K562 (cell line): ENCODE data around the gene INPPL1. TPM values are rescaled to one million over a fixed set of nuclear protein-coding genes. Genes with fewer than 3 reads are reported as not detected.

ENCODE experiments used
- ATAC-seq: fragments of 200-7000 bp; cut with Tn5 transposase; 3 replicates; pipeline ENCODE4 v1.9.1; 2020; ENCODE audit warnings: moderate library complexity
- BruUV-seq: library from RNA; stranded (reverse); fragments of 400-500 nt; replicated peaks from 2 replicates; lab custom pipeline; 2021; lab: Mats Ljungman, UMichigan
- CTCF ChIA-PET: fragments of 300-600 bp; formaldehyde crosslinking; extraction: SDS; loops from one replicate; lab custom pipeline; 2021; ENCODE audit warnings: low intra/inter-chr PET ratio; lab: Yijun Ruan, JAX
- POLR2A ChIA-PET: fragments of 300-600, 350-650 bp; sonication (Branson Sonifier 250); formaldehyde crosslinking; extraction: SDS; loops from one replicate; lab custom pipeline; 2021; ENCODE audit warnings: antibody characterized with exemption, inconsistent platforms; lab: Yijun Ruan, JAX
- DNase-seq, 4 experiments: peaks; one replicate each; pipeline versions ENCODE4 v3.0.0 to v3.0.0-alpha.2; 2011 to 2018; ENCODE audit warnings: low spot score in 3 of 4, mixed read lengths in 3 of 4; ENCODE audit errors: extremely low read depth in 1 of 4
- FAIRE-seq: peaks from 2 replicates; lab custom pipeline; 2011; peaks lifted over from hg19 to GRCh38; lab: Jason Lieb, UNC
- H2AFZ ChIP-seq: 2 replicates; pipeline ENCODE4 v1.6.0; 2011; ENCODE audit warnings: low read depth, low read length, control low read depth, inconsistent platforms
- H3K27ac ChIP-seq: fragments of 200-600 bp; 3 replicates; pipeline ENCODE4 v1.8.0; 2011; ENCODE audit warnings: low read depth, mild to moderate bottlenecking, control low read depth, inconsistent platforms, low read length, moderate library complexity, mixed read lengths; ENCODE audit errors: extremely low read depth
- H3K27me3 ChIP-seq, 2 experiments: fragments of 300-600 bp in 1 of 2; 2 replicates in 1 of 2; 3 replicates in 1 of 2; pipeline versions ENCODE4 v1.6.0 to v1.8.0; 2011; ENCODE audit warnings: inconsistent platforms in 2 of 2, low read length in 2 of 2, mild to moderate bottlenecking in 1 of 2, mixed read lengths in 1 of 2, moderate library complexity in 1 of 2; ENCODE audit not compliant: control insufficient read depth in 2 of 2, insufficient read depth in 2 of 2
- H3K36me3 ChIP-seq: fragments of 300-600 bp; 3 replicates; pipeline ENCODE4 v1.8.0; 2011; ENCODE audit warnings: mild to moderate bottlenecking, low read length, inconsistent platforms; ENCODE audit not compliant: control insufficient read depth, insufficient read depth
- H3K4me1 ChIP-seq, 2 experiments: fragments of 200-600 bp in 1 of 2; replicated peaks in 1 of 2; 2 replicates in 1 of 2; 3 replicates in 1 of 2; pipeline versions ENCODE4 v1.5.1 to v1.8.0; 2011; ENCODE audit warnings: inconsistent platforms in 2 of 2, low read length in 2 of 2, mild to moderate bottlenecking in 1 of 2, mixed read lengths in 1 of 2, moderate library complexity in 1 of 2; ENCODE audit not compliant: control insufficient read depth in 2 of 2, insufficient read depth in 2 of 2
- H3K4me2 ChIP-seq: 2 replicates; pipeline ENCODE4 v1.6.1; 2011; ENCODE audit warnings: low read length, control low read depth, inconsistent platforms, mixed read lengths; ENCODE audit not compliant: insufficient read depth
- H3K4me3 ChIP-seq: fragments of 200-600 bp; sonication (generic), shearing (Covaris generic); 2 replicates; pipeline ENCODE4 v1.5.1; 2016; ENCODE audit warnings: control low read depth, inconsistent platforms
- H3K79me2 ChIP-seq: fragments of 200-600 bp; 3 replicates; pipeline ENCODE4 v1.8.0; 2011; ENCODE audit warnings: low read length, inconsistent platforms; ENCODE audit not compliant: control insufficient read depth, insufficient read depth
- H3K9ac ChIP-seq, 2 experiments: 2 replicates each; pipeline versions ENCODE4 v1.6.0 to v1.6.1; 2011; ENCODE audit warnings: low read depth in 2 of 2, low read length in 2 of 2, control low read depth in 1 of 2, inconsistent platforms in 1 of 2, mild to moderate bottlenecking in 1 of 2, mixed read lengths in 1 of 2; ENCODE audit not compliant: insufficient read depth in 1 of 2
- H3K9me1 ChIP-seq: one replicate; pipeline ENCODE4 v1.6.0; 2011; ENCODE audit warnings: inconsistent platforms, mild to moderate bottlenecking, low read length, moderate library complexity; ENCODE audit not compliant: control insufficient read depth, insufficient read depth
- H3K9me3 ChIP-seq: replicated peaks from 2 replicates; pipeline ENCODE4 v1.5.1; 2011; ENCODE audit warnings: low read depth, low read length, inconsistent platforms; ENCODE audit not compliant: control insufficient read depth, insufficient read depth
- H4K20me1 ChIP-seq: replicated peaks from 2 replicates; pipeline ENCODE4 v1.6.1; 2011; ENCODE audit warnings: low read length, inconsistent platforms, mixed read lengths; ENCODE audit not compliant: control insufficient read depth, insufficient read depth
- CBX1 ChIP-seq: sonication (generic); IDR thresholded peaks from 2 replicates; pipeline ENCODE4 v1.6.1; 2016; ENCODE audit warnings: antibody characterized with exemption, low read depth, mild to moderate bottlenecking
- GTF2E2 ChIP-seq: fragments of 200-800 bp; sonication (Bioruptor generic); IDR thresholded peaks from 2 replicates; pipeline ENCODE4 v1.6.1; 2016; ENCODE audit warnings: missing genetic modification characterization, missing compliant biosample characterization
- POLR2AphosphoS5 ChIP-seq: IDR thresholded peaks from 2 replicates; pipeline ENCODE4 v1.6.1; 2011; ENCODE audit warnings: mild to moderate bottlenecking, low read depth, low read length, moderate library complexity; ENCODE audit not compliant: control insufficient read depth, insufficient read depth
- WGBS: fragments of 100-300 bp; shearing (Covaris generic); methylation state at CpG from one replicate; pipeline ENCODE4 v1.1.6; 2016; ENCODE audit warnings: low coverage, mixed read lengths; ENCODE audit not compliant: insufficient coverage; ENCODE audit errors: missing lambda C conversion rate; 5-methylcytosine and 5-hydroxymethylcytosine counted together
- in situ Hi-C: fragments of 300-500 bp; cut with MboI; formaldehyde crosslinking; loops from 4 replicates; pipeline ENCODE4 v1.15.0; 2018; ENCODE audit warnings: inconsistent platforms, mixed read lengths
- intact Hi-C: fragments of 100-400 bp; cut with micrococcal nuclease; formaldehyde crosslinking; loops from 2 replicates; pipeline ENCODE4 v1.14.2; 2022
- polyA plus RNA-seq, 8 experiments: library from polyadenylated mRNA; depleted of rRNA in 4 of 8; stranded (reverse) in 5 of 8; unstranded in 3 of 8; fragments of >200 nt; fragmentation: Nextera tagmentation in 2 of 8; fragmentation: Illumina TruSeq in 1 of 8; extraction: Ambion mirVana in 2 of 8; extraction: Trizol in 1 of 8; gene quantifications; 2 replicates each; pipeline versions ENCODE4 v1.2.1 to v1.2.3, GENCODE V29; 2011 to 2014; ENCODE audit warnings: inconsistent platforms in 1 of 8, missing spikeins in 1 of 8
- total RNA-seq, 7 experiments: library from RNA; depleted of rRNA in 6 of 7; stranded (reverse); fragments of >200 nt in 6 of 7; fragmentation: Illumina TruSeq in 2 of 7; extraction: Trizol in 2 of 7; gene quantifications; 2 replicates each; pipeline versions ENCODE4 v1.2.1 to v1.2.3, GENCODE V29; 2011 to 2021; ENCODE audit warnings: low replicate concordance in 1 of 7

Gene INPPL1
- total and polyA plus RNA-seq, 9 of the 15 experiments (the other 6 are each of a cell fraction or from before 2014, with no cell fraction given) = 0.55 to 137 (median 61.6) TPM

GRCh38 chr11:72287293-72287692, 62.7 kb downstream of the INPPL1 start:
- Histone ChIP-seq H3K27me3 (no peaks in the 10 kb centered on the region; a peak in 1 of 5 replicates), H3K36me3 (no peaks in the 10 kb centered on the region), H3K4me3 (no peak overlapping the region), H3K79me2 (no peaks in the 10 kb centered on the region), H3K9me1 (no peaks in the 10 kb centered on the region), H2AFZ (no peak overlapping the region), H3K4me2 (no peak overlapping the region), H3K27ac (no peak overlapping the region), H3K9ac (no peak overlapping the region), H3K9me3 (no peaks in the 10 kb centered on the region), H4K20me1 (no peaks in the 10 kb centered on the region), H3K4me1 (no peaks in the 10 kb centered on the region)
- WGBS = 46% methylated on average over 2 of the region's 2 CpGs
- ChIA-PET POLR2A (no interaction called here), CTCF (no interaction called here)
- FAIRE-seq = no peak
- in situ Hi-C loops (no loop called here), intact Hi-C loops (no loop called here)
- no peak for DNase-seq
- ATAC-seq = no peak
- no TSS peak for BruUV-seq
- TF ChIP-seq POLR2AphosphoS5 = no peak
- no peak for TF ChIP-seq GTF2E2
- no peak for TF ChIP-seq CBX1

Other genes with a start within 250 kb of the INPPL1 start
Only the 7 nearest of the 11 such genes appear.
- 86.0 and 124 TPM in 2 replicates for gene LAMTOR1, start 121.5 kb upstream of the INPPL1 start, total RNA-seq (2014; rRNA removed)
- 71.5 and 84.6 TPM in 2 replicates for gene LAMTOR1, start 121.5 kb upstream of the INPPL1 start, total RNA-seq (2014; rRNA removed; fragmentation: Illumina TruSeq; extraction: Trizol)
- gene LAMTOR1, start 121.5 kb upstream of the INPPL1 start, total RNA-seq (2015; rRNA removed; fragmentation: Illumina TruSeq; extraction: Trizol) = 77.4 and 80.0 TPM in 2 replicates
- gene LAMTOR1, start 121.5 kb upstream of the INPPL1 start, total RNA-seq (2021) = 66.4 and 71.3 TPM in 2 replicates
- 62.6 and 76.1 TPM in 2 replicates for gene LAMTOR1, start 121.5 kb upstream of the INPPL1 start, polyA plus RNA-seq (2011; rRNA removed)
- gene LAMTOR1, start 121.5 kb upstream of the INPPL1 start, polyA plus RNA-seq (2014; fragmentation: Illumina TruSeq; extraction: Trizol) = 104 and 110 TPM in 2 replicates
- 10 to 100 TPM; 91.1 to 97.5 TPM for gene LAMTOR1, start 121.5 kb upstream of the INPPL1 start, polyA plus RNA-seq (2014; fragmentation: Nextera tagmentation; extraction: Ambion mirVana)
- gene LAMTOR1, start 121.5 kb upstream of the INPPL1 start, polyA plus RNA-seq (2014; rRNA removed) = 85.3 and 93.5 TPM in 2 replicates
- gene TOMT, start 118.8 kb upstream of the INPPL1 start, total RNA-seq (2014; rRNA removed) = not detected in 2 replicates
- not detected in 2 replicates for gene TOMT, start 118.8 kb upstream of the INPPL1 start, total RNA-seq (2014; rRNA removed; fragmentation: Illumina TruSeq; extraction: Trizol)
- gene TOMT, start 118.8 kb upstream of the INPPL1 start, total RNA-seq (2015; rRNA removed; fragmentation: Illumina TruSeq; extraction: Trizol) = not detected in 2 replicates
- gene TOMT, start 118.8 kb upstream of the INPPL1 start, total RNA-seq (2021) = not detected in 2 replicates
- not detected in 2 replicates for gene TOMT, start 118.8 kb upstream of the INPPL1 start, polyA plus RNA-seq (2011; rRNA removed)
- gene TOMT, start 118.8 kb upstream of the INPPL1 start, polyA plus RNA-seq (2014; fragmentation: Illumina TruSeq; extraction: Trizol) = not detected in 2 replicates
- not detected for gene TOMT, start 118.8 kb upstream of the INPPL1 start, polyA plus RNA-seq (2014; fragmentation: Nextera tagmentation; extraction: Ambion mirVana)
- gene TOMT, start 118.8 kb upstream of the INPPL1 start, polyA plus RNA-seq (2014; rRNA removed) = not detected in 2 replicates
- gene ANAPC15, start 112.1 kb upstream of the INPPL1 start, total RNA-seq (2014; rRNA removed) = 71.8 and 79.9 TPM in 2 replicates
- gene ANAPC15, start 112.1 kb upstream of the INPPL1 start, total RNA-seq (2014; rRNA removed; fragmentation: Illumina TruSeq; extraction: Trizol) = 53.5 and 59.0 TPM in 2 replicates
- gene ANAPC15, start 112.1 kb upstream of the INPPL1 start, total RNA-seq (2015; rRNA removed; fragmentation: Illumina TruSeq; extraction: Trizol) = 67.2 and 74.9 TPM in 2 replicates
- gene ANAPC15, start 112.1 kb upstream of the INPPL1 start, total RNA-seq (2021) = 63.5 and 72.7 TPM in 2 replicates
- gene ANAPC15, start 112.1 kb upstream of the INPPL1 start, polyA plus RNA-seq (2011; rRNA removed) = 40.9 and 53.0 TPM in 2 replicates
- gene ANAPC15, start 112.1 kb upstream of the INPPL1 start, polyA plus RNA-seq (2014; fragmentation: Illumina TruSeq; extraction: Trizol) = 110 and 117 TPM in 2 replicates
- gene ANAPC15, start 112.1 kb upstream of the INPPL1 start, polyA plus RNA-seq (2014; fragmentation: Nextera tagmentation; extraction: Ambion mirVana) = 100 to 1,000 TPM; 197 to 254 TPM
- gene ANAPC15, start 112.1 kb upstream of the INPPL1 start, polyA plus RNA-seq (2014; rRNA removed) = 75.7 and 80.1 TPM in 2 replicates
- gene FOLR3, start 89.0 kb upstream of the INPPL1 start, total RNA-seq (2014; rRNA removed) = not detected in 2 replicates
- not detected in 2 replicates for gene FOLR3, start 89.0 kb upstream of the INPPL1 start, total RNA-seq (2014; rRNA removed; fragmentation: Illumina TruSeq; extraction: Trizol)
- gene FOLR3, start 89.0 kb upstream of the INPPL1 start, total RNA-seq (2015; rRNA removed; fragmentation: Illumina TruSeq; extraction: Trizol) = not detected in 2 replicates
- gene FOLR3, start 89.0 kb upstream of the INPPL1 start, total RNA-seq (2021) = not detected in 2 replicates
- not detected in 2 replicates for gene FOLR3, start 89.0 kb upstream of the INPPL1 start, polyA plus RNA-seq (2011; rRNA removed)
- not detected in 2 replicates for gene FOLR3, start 89.0 kb upstream of the INPPL1 start, polyA plus RNA-seq (2014; fragmentation: Illumina TruSeq; extraction: Trizol)
- not detected for gene FOLR3, start 89.0 kb upstream of the INPPL1 start, polyA plus RNA-seq (2014; fragmentation: Nextera tagmentation; extraction: Ambion mirVana)
- not detected in 2 replicates for gene FOLR3, start 89.0 kb upstream of the INPPL1 start, polyA plus RNA-seq (2014; rRNA removed)
- gene FOLR1, start 32.6 kb upstream of the INPPL1 start, total RNA-seq (2014; rRNA removed) = 0.68 and 0.90 TPM in 2 replicates
- gene FOLR1, start 32.6 kb upstream of the INPPL1 start, total RNA-seq (2014; rRNA removed; fragmentation: Illumina TruSeq; extraction: Trizol) = 0.19 and 0.22 TPM in 2 replicates
- gene FOLR1, start 32.6 kb upstream of the INPPL1 start, total RNA-seq (2015; rRNA removed; fragmentation: Illumina TruSeq; extraction: Trizol) = 0.58 and 0.75 TPM in 2 replicates
- gene FOLR1, start 32.6 kb upstream of the INPPL1 start, total RNA-seq (2021) = 0.49 and 0.92 TPM in 2 replicates
- 1.2 and 2.3 TPM in 2 replicates for gene FOLR1, start 32.6 kb upstream of the INPPL1 start, polyA plus RNA-seq (2011; rRNA removed)
- 0.96 and 1.7 TPM in 2 replicates for gene FOLR1, start 32.6 kb upstream of the INPPL1 start, polyA plus RNA-seq (2014; fragmentation: Illumina TruSeq; extraction: Trizol)
- gene FOLR1, start 32.6 kb upstream of the INPPL1 start, polyA plus RNA-seq (2014; fragmentation: Nextera tagmentation; extraction: Ambion mirVana) = 1 to 10 TPM; 1.0 to 1.7 TPM
- gene FOLR1, start 32.6 kb upstream of the INPPL1 start, polyA plus RNA-seq (2014; rRNA removed) = 1.8 TPM in 2 replicates
- not detected in 2 replicates for gene FOLR2, start 8.0 kb upstream of the INPPL1 start, total RNA-seq (2014; rRNA removed)
- not detected in 2 replicates for gene FOLR2, start 8.0 kb upstream of the INPPL1 start, total RNA-seq (2014; rRNA removed; fragmentation: Illumina TruSeq; extraction: Trizol)
- not detected in 2 replicates for gene FOLR2, start 8.0 kb upstream of the INPPL1 start, total RNA-seq (2015; rRNA removed; fragmentation: Illumina TruSeq; extraction: Trizol)
- gene FOLR2, start 8.0 kb upstream of the INPPL1 start, total RNA-seq (2021) = 0.20 TPM in 1 of 2 replicates, not detected in the other
- gene FOLR2, start 8.0 kb upstream of the INPPL1 start, polyA plus RNA-seq (2011; rRNA removed) = not detected in 2 replicates
- gene FOLR2, start 8.0 kb upstream of the INPPL1 start, polyA plus RNA-seq (2014; fragmentation: Illumina TruSeq; extraction: Trizol) = 0.28 TPM in 1 of 2 replicates, not detected in the other
- under 1 TPM in 1 of 2 experiments, not detected in 1; 0.27 TPM for gene FOLR2, start 8.0 kb upstream of the INPPL1 start, polyA plus RNA-seq (2014; fragmentation: Nextera tagmentation; extraction: Ambion mirVana)
- gene FOLR2, start 8.0 kb upstream of the INPPL1 start, polyA plus RNA-seq (2014; rRNA removed) = not detected in 2 replicates
- not detected in 2 replicates for gene PHOX2A, start 19.4 kb downstream of the INPPL1 start, total RNA-seq (2014; rRNA removed)
- not detected in 2 replicates for gene PHOX2A, start 19.4 kb downstream of the INPPL1 start, total RNA-seq (2014; rRNA removed; fragmentation: Illumina TruSeq; extraction: Trizol)
- gene PHOX2A, start 19.4 kb downstream of the INPPL1 start, total RNA-seq (2015; rRNA removed; fragmentation: Illumina TruSeq; extraction: Trizol) = not detected in 2 replicates
- not detected in 2 replicates for gene PHOX2A, start 19.4 kb downstream of the INPPL1 start, total RNA-seq (2021)
- not detected in 2 replicates for gene PHOX2A, start 19.4 kb downstream of the INPPL1 start, polyA plus RNA-seq (2011; rRNA removed)
- not detected in 2 replicates for gene PHOX2A, start 19.4 kb downstream of the INPPL1 start, polyA plus RNA-seq (2014; fragmentation: Illumina TruSeq; extraction: Trizol)
- not detected for gene PHOX2A, start 19.4 kb downstream of the INPPL1 start, polyA plus RNA-seq (2014; fragmentation: Nextera tagmentation; extraction: Ambion mirVana)
- not detected in 2 replicates for gene PHOX2A, start 19.4 kb downstream of the INPPL1 start, polyA plus RNA-seq (2014; rRNA removed)